Endothelial cell of umbilical vein (primary cell): ENCODE data around the gene CTIF.

ENCODE experiments used
- CTCF ChIP-seq, 2 donors: IDR thresholded peaks; 1 replicate in 1 of 2; 2 replicates in 1 of 2; pipeline ENCODE4 v1.5.1; 2011; ENCODE audit warnings: low read length in 2 of 2, mild to moderate bottlenecking in 2 of 2, moderate library complexity in 2 of 2, control low read depth in 1 of 2, inconsistent platforms in 1 of 2, low read depth in 1 of 2; ENCODE audit not compliant: insufficient read depth in 1 of 2; ENCODE audit errors: extremely low read depth in 1 of 2
- EZH2 ChIP-seq: IDR thresholded peaks from 2 replicates; pipeline ENCODE4 v1.6.1; 2012; ENCODE audit warnings: borderline replicate concordance, low read depth, mild to moderate bottlenecking, moderate library complexity, low read length, inconsistent platforms; ENCODE audit not compliant: severe bottlenecking
- GATA2 ChIP-seq: IDR thresholded peaks from 2 replicates; pipeline ENCODE4 v1.7.0; 2011; ENCODE audit warnings: low read depth, mild to moderate bottlenecking, moderate library complexity, mixed read lengths, low read length; ENCODE audit not compliant: insufficient read length, insufficient read depth
- JUN ChIP-seq: IDR thresholded peaks from 2 replicates; pipeline ENCODE4 v1.6.1; 2011; ENCODE audit warnings: borderline replicate concordance, low read depth; ENCODE audit not compliant: insufficient read length, insufficient read depth
- POLR2A ChIP-seq: IDR thresholded peaks from 2 replicates; pipeline ENCODE4 v1.6.1; 2012; ENCODE audit warnings: low read depth, mild to moderate bottlenecking, control low read depth, low read length
- POLR2AphosphoS5 ChIP-seq: IDR thresholded peaks from 2 replicates; pipeline ENCODE4 v1.6.1; 2012; ENCODE audit warnings: low read depth, mild to moderate bottlenecking, control low read depth, low read length, moderate library complexity; ENCODE audit not compliant: insufficient read depth

GRCh38 chr18:48670751-48671560 lies 132.1 kb downstream of the CTIF start:
- no peak for TF ChIP-seq CTCF (IDR thresholded peaks at IDR 0.05; ENCODE audit: extremely low read depth in 1 of 2, insufficient read depth in 1 of 2, low read depth in 1 of 2, low read length in 2 of 2)
- TF ChIP-seq POLR2A: no peak
- no peak for TF ChIP-seq EZH2
- no peak for TF ChIP-seq GATA2
- no peak for TF ChIP-seq POLR2AphosphoS5
- TF ChIP-seq JUN: no peak
